ENCODE measurements around the gene NAA60.
"Not testable (repeated sequence)": the region's sequence is repeated elsewhere in the genome, so short reads cannot be mapped to it uniquely, and the experiment has no call there.

NAA60 gene

GRCh38 chr16:3484318-3485096 lies 41.0 kb downstream of the NAA60 start:
- no peak for DNase-seq (ENCODE audit: low spot score)

GRCh38 chr16:3485097-3485745 lies 41.7 kb downstream of the NAA60 start:
- DNase-seq (ENCODE audit: low spot score) = no peak

- no peak for DNase-seq (ENCODE audit: low spot score)
Observed at GRCh38 chr16:3485821-3486505, 42.5 kb downstream of the NAA60 start.

GRCh38 chr16:3486506-3487215 lies 43.2 kb downstream of the NAA60 start:
- no peak for DNase-seq (ENCODE audit: low spot score)

GRCh38 chr16:3487521-3488410 lies 44.3 kb downstream of the NAA60 start:
- DNase-seq (ENCODE audit: low spot score) = no peak

DNA sequence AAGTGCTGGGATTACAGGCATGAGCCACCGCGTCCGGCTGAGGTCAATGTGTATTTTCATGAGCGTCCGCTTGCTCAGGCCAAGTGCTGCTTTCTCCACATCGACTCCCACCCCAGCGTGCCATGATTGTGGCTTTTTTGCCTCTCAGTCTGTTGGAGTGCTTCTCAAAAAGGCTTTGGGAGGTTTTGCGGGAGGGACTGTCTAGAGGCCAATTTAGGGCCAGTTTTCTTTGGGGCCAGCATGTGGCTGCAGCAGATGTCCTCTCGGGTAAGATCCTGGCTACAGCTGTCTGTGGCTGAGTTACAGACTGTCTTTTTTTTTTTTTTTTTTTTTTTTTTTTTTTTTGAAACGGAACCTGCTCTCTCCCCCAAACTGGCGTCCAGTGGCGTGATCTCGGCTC lies 45.3 kb downstream of the NAA60 start:
- no peak for DNase-seq (ENCODE audit: low spot score)

DNA sequence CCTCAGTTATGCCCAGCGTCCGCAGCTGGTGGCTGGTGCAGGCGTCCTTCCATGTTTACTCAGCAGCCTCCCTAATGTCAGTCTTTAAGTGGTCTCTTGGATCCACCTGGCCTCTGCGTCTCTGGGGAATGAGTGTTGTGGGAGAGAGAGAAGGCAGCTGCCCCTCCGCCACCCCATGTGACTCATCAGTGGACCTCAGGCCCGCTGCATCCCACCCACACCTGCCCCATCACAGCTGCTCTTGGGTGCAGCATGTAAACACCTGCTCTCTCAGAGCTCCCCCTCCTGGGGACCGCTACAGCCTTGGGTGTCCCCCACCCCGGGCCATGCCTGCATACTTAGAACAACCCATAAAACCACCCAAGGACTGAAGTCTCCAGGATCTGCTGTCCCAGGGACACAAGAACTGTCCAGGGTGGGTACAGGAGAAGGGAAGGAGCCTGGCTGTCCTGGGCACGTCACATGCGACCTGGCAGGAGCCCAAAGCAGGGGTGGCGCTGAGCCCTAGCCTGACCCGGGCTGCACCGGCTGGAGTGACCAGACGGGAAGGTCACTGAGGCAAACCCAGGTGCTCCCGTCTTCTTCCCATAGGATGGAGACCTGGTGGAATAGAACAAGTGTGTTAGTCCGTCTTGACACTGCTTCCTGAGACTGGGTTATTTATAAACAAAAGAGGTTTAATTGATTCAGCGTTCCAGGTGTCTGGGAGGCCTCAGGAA lies 47.6 kb downstream of the NAA60 start:
- DNase-seq (ENCODE audit: low spot score) = no peak

DNA sequence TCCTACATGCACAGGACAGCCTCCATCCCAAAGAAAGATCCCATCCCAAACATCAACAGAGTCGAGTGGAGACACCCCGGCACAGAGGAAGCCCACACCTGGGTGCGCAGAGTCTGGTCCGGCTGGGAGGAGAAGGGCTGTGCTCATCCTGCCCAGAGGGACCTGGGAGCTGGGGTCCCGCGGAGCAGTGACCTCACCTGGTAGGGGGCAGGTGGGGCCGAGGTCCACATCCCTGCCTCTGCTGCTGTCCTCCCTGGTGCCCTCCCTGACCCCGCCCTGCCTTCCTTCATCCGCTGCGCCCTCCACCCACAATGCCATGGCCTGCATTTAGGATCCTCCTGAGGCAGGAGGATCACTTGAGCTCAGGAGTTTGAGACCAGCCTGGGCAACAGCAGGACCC lies 48.9 kb downstream of the NAA60 start:
- no peak for DNase-seq (ENCODE audit: low spot score)

- DNase-seq (ENCODE audit: low spot score) = no peak
Observed at GRCh38 chr16:3494386-3494973, 51.0 kb downstream of the NAA60 start.

DNA sequence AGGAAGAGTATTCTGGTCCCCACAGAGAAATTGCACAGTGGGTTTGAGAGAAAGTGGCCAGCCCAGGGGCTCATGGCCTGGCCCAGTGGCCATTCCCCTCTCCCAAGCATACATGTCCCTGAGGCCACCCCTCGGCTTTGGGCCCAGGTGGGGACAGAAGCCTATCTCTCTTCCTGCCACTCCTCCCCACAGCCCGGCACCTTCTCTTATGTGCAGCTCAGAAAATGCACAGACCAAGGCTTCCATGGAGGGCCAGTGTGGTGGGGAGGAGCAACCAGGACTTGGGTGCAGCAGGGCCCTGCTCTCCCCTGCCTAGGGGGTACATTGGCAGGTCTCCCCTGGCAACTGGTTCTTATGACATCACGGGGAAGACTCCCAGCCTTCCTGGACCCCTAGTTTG lies 51.7 kb downstream of the NAA60 start, which contains the start of gene C16orf90:
TSS of gene C16orf90 (minus strand) at position 314 of the 400 bp plus-strand sequence. CDS start at position 246, 68 bp downstream.
- no peak for DNase-seq (ENCODE audit: low spot score)

- no peak for DNase-seq (ENCODE audit: low spot score)
Observed at GRCh38 chr16:3496386-3496785, 52.9 kb downstream of the NAA60 start.

GRCh38 chr16:3497771-3498170 lies 54.3 kb downstream of the NAA60 start:
- DNase-seq (ENCODE audit: low spot score) = no peak

DNA sequence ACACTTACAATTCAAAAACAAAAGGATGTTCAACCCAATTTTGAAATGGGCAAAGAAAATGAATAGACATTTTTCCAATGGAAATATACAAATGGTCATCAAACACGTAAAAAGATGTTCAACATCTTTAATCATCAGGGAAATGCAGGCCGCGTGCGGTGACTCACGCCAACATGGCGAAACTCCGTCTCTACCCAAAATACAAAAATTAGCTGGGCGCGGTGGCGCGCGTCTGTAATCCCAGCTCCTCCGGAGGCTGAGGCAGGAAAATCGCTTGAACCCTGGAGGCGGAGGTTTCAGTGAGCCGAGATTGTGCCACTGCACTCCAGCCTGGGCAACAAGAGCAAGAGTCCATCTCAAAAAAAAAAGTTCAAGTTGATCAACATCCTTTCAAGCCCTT lies 55.5 kb downstream of the NAA60 start:
- DNase-seq (ENCODE audit: low spot score) = no peak

DNA sequence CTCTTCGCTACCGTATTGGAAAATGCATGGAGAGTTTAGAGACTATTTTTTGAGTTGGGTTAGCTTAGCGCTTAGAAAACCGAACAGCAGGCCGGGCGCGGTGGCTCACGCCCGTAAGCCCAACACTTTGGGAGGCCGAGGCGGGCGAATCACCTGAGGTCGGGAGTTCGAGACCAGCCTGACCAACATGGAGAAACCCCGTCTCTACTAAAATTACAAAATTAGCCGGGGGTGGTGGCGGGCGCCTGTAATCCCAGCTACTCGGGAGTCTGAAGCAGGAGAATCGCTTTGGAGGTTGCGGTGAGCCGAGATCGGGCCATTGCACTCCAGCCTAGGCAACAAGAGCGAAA lies 57.9 kb downstream of the NAA60 start:
- DNase-seq (ENCODE audit: low spot score) = not testable (repeated sequence)

GRCh38 chr16:3501783-3502400 lies 58.4 kb downstream of the NAA60 start:
- DNase-seq (ENCODE audit: low spot score) = no peak

GRCh38 chr16:3503523-3503922 lies 60.0 kb downstream of the NAA60 start:
- DNase-seq (ENCODE audit: low spot score) = peak; percentile 17

DNA sequence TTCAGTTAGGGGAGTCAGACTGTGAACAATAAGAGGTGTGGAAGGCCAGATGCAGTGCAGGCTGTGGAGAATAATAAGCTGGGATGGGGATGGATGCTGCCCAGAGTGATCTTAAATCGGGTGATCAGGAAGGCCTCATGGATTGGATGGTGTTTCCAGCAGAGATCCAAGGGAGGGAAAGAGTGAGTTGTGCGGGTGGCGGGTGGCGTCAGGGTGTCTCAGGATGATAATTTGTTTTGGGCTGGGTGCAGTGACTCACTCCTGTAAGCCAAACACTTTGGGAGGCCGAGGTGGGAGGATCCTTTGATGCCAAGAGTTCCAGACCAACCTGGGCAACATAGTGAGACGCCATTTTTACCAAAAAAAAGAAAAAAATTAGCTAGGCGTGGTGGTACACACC lies 65.3 kb downstream of the NAA60 start:
- DNase-seq (ENCODE audit: low spot score) = no peak

DNA sequence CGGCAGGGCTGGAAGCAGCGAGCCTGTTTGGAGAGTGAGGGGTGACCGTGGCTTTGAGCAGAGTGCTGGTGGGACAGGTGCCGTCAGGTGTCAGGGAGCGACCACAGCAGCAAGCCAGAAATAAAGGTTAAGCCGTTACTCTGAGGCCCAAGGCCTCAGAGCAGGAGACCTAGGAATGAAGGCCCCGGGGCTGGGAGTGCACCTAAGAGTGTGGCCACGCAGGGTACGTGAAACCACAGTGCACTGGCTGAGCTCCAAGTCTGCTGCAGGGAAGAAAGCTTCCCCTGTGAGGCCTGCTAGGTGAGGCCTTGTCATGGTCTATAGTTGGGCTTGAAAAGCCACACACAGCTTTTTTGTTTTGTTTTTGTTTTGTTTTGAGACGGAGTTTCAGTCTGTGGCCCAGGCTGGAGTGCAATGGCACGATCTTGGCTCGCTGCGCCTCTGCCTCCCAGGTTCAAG lies 66.0 kb downstream of the NAA60 start:
- peak; percentile 31 for DNase-seq (ENCODE audit: low spot score)

- DNase-seq (ENCODE audit: low spot score) = no peak
Observed at GRCh38 chr16:3510416-3510815, 66.9 kb downstream of the NAA60 start.

Data from kidney tubule cell (primary cell).